Upper lobe of right lung (tissue), 1 donor: ENCODE results near the gene KRCC1. TPM values are rescaled to one million over a fixed set of nuclear protein-coding genes. Genes with fewer than 3 reads are reported as not detected.
"Not testable (repeated sequence)": the region's sequence is repeated elsewhere in the genome, so short reads cannot be mapped to it uniquely, and the experiment has no call there.

Experiments used
- ATAC-seq: fragments of 200-7000 bp; cut with Tn5 transposase; one replicate; pipeline ENCODE4 v1.9.1; 2020; ENCODE audit warnings: mild to moderate bottlenecking, moderate library complexity
- DNase-seq: peaks from one replicate; pipeline ENCODE4 v3.0.0-alpha.2; 2020
- H3K27ac ChIP-seq: fragments of 200-600 bp; one replicate; pipeline ENCODE4 v1.8.0; 2022
- H3K27me3 ChIP-seq: fragments of 200-600 bp; one replicate; pipeline ENCODE4 v1.8.0; 2022; ENCODE audit warnings: mild to moderate bottlenecking
- H3K36me3 ChIP-seq: fragments of 200-600 bp; one replicate; pipeline ENCODE4 v1.8.0; 2022
- H3K4me1 ChIP-seq: fragments of 200-600 bp; one replicate; pipeline ENCODE4 v1.8.0; 2022
- H3K4me3 ChIP-seq: fragments of 200-600 bp; one replicate; pipeline ENCODE4 v1.8.0; 2022; ENCODE audit warnings: mild to moderate bottlenecking
- H3K9me3 ChIP-seq: fragments of 200-600 bp; one replicate; pipeline ENCODE4 v1.8.0; 2022
- intact Hi-C: fragments of 100-400 bp; cut with DNase I; formaldehyde crosslinking; loops from one replicate; pipeline ENCODE4 v1.11.0; 2022
- total RNA-seq: library from RNA; stranded (reverse); fragmentation: NEBNext Ultra II Directional; extraction: Animal tissue kit (Norgen Biotek cat#: 25700); gene quantifications from one replicate; pipeline ENCODE4 v1.2.1, GENCODE V29; 2021
- TF ChIP-seq, protein P1 (sequence below): fragments of 200-600 bp; IDR thresholded peaks from one replicate; pipeline ENCODE4 v1.8.0; 2022; ENCODE audit warnings: antibody characterized with exemption
- donor health status: DM: no; HTN: yes; CAD: no; lungs with severe emphysema.

Gene KRCC1
- total RNA-seq, 1 donor from 2014 or later, result 18.9 TPM

DNA sequence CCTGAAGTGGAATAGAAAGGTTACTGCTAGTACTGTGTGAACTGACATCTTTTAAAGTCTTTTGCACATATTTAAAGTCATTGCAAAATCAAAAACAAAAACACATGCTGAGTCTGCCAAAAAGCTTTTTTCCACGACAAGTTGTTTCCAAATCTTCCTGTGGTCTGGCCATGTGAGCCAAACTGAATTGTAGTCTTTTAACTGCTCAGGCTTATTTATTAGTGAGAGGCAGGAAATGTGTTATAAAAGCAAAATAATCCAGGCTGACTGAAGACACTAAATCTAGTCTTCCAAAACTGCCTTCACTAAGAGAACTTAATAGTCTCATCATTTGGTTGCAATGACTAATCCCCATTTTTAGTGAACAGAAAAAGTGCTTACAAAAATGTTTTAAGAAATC lies 2.3 kb downstream of the KRCC1 start:
- ATAC-seq (no peak), DNase-seq (no peak)
- Histone ChIP-seq H3K27ac (peak overlapping the region; percentile 96), H3K27me3 (no peaks in the 10 kb centered on the region), H3K36me3 (no peaks in the 10 kb centered on the region), H3K4me3 (no peak overlapping the region), H3K4me1 (peaks cover 26% of the 10 kb centered on the region), H3K9me3 (no peaks in the 10 kb centered on the region)
- intact Hi-C loops, result no loop called here
- TF ChIP-seq, protein P1, sequence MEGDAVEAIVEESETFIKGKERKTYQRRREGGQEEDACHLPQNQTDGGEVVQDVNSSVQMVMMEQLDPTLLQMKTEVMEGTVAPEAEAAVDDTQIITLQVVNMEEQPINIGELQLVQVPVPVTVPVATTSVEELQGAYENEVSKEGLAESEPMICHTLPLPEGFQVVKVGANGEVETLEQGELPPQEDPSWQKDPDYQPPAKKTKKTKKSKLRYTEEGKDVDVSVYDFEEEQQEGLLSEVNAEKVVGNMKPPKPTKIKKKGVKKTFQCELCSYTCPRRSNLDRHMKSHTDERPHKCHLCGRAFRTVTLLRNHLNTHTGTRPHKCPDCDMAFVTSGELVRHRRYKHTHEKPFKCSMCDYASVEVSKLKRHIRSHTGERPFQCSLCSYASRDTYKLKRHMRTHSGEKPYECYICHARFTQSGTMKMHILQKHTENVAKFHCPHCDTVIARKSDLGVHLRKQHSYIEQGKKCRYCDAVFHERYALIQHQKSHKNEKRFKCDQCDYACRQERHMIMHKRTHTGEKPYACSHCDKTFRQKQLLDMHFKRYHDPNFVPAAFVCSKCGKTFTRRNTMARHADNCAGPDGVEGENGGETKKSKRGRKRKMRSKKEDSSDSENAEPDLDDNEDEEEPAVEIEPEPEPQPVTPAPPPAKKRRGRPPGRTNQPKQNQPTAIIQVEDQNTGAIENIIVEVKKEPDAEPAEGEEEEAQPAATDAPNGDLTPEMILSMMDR, result no peak

DNA sequence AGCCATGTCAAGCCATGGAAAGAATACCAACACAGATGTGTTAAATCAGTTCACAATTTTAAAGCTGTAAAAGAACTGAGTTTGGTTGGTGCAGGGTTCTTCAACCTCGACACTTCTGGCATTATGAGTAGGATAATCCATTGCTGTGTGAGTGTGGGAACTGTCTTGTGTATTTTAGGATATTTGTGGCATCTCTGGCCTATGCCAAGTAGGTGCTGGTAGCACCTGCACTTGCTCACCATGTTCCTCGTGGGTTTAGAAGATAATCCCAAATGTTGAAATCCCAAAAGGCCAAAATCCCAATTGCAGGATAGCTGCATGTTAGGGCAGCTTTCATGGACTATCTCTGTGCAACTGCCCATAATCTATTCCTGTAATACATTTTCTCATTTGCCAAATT lies 3.8 kb downstream of the KRCC1 start:
- no peak overlapping the region for H3K4me3 ChIP-seq
- no peaks in the 10 kb centered on the region for H3K9me3 ChIP-seq
- DNase-seq (no peak), ATAC-seq (no peak)
- peaks cover 26% of the 10 kb centered on the region for H3K4me1 ChIP-seq
- no peaks in the 10 kb centered on the region for H3K27me3 ChIP-seq
- H3K27ac ChIP-seq, result no peak overlapping the region
- H3K36me3 ChIP-seq, result no peaks in the 10 kb centered on the region
- TF ChIP-seq, protein P1, result no peak
- intact Hi-C loops, result no loop called here

DNA sequence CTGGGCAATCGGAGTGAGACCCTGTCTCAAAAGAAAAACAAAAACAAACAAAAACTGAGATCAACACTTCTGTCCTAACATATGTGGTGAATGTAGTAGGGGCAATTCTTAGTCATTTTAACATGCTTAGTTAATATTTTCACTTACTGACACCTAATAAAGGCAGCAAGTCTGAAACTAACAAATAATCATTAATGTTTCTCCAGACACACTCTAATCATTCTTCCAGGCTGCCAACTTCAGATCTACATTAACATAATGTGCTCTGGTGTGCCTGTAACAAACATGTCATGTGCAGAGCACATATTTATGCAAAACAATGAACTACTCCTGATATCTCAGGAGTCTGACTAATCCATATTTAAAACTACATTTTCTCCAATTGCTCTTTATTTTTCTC lies 6.0 kb downstream of the KRCC1 start:
- no peaks in the 10 kb centered on the region for H3K36me3 ChIP-seq

GRCh38 chr2:88048541-88048940 lies 7.0 kb downstream of the KRCC1 start:
- TF ChIP-seq, protein P1, result no peak
- ATAC-seq (no peak), DNase-seq (no peak)
- no peaks in the 10 kb centered on the region for H3K9me3 ChIP-seq
- no peaks in the 10 kb centered on the region for H3K27me3 ChIP-seq
- H3K4me3 ChIP-seq, result no peak overlapping the region
- peaks cover 16% of the 10 kb centered on the region for H3K4me1 ChIP-seq
- intact Hi-C loops, result no loop called here
- peaks cover 4% of the 10 kb centered on the region for H3K36me3 ChIP-seq
- no peak overlapping the region for H3K27ac ChIP-seq

More for the DNA sequence above, 6.0 kb downstream of the KRCC1 start:
- no peaks in the 10 kb centered on the region for H3K9me3 ChIP-seq
- DNase-seq (no peak), ATAC-seq (no peak)
- no peak overlapping the region for H3K4me3 ChIP-seq
- no peak overlapping the region for H3K27ac ChIP-seq
- TF ChIP-seq, protein P1, result no peak
- no peaks in the 10 kb centered on the region for H3K27me3 ChIP-seq
- intact Hi-C loops, result no loop called here
- peaks cover 26% of the 10 kb centered on the region for H3K4me1 ChIP-seq

- intact Hi-C loops, DNase-seq, ATAC-seq: not testable (repeated sequence)
Observed at GRCh38 chr2:88045561-88045960, 10.0 kb downstream of the KRCC1 start.

GRCh38 chr2:88042476-88042875 lies 13.1 kb downstream of the KRCC1 start:
- Histone ChIP-seq H3K4me3 (no peak overlapping the region), H3K36me3 (peaks cover 5% of the 10 kb centered on the region), H3K27ac (no peak overlapping the region), H3K9me3 (no peaks in the 10 kb centered on the region), H3K4me1 (no peaks in the 10 kb centered on the region), H3K27me3 (no peaks in the 10 kb centered on the region)
- intact Hi-C loops, result no loop called here
- ATAC-seq, result no peak
- TF ChIP-seq, protein P1, result no peak
- DNase-seq, result no peak

More at GRCh38 chr2:88045561-88045960, 10.0 kb downstream of the KRCC1 start:
- not testable (repeated sequence) for H3K36me3 ChIP-seq, H3K4me1 ChIP-seq, H3K27ac ChIP-seq, H3K9me3 ChIP-seq, H3K4me3 ChIP-seq, H3K27me3 ChIP-seq
